ENCODE results near the gene ALDH1L1. TPM values are rescaled to one million over a fixed set of nuclear protein-coding genes. Genes with fewer than 3 reads are reported as not detected.
A peak's percentile ranks its signal among the peaks of the same experiment; 100 is the strongest.

ALDH1L1 gene
- total RNA-seq, 1 experiment from 2014 or later = 0.08 TPM

DNA sequence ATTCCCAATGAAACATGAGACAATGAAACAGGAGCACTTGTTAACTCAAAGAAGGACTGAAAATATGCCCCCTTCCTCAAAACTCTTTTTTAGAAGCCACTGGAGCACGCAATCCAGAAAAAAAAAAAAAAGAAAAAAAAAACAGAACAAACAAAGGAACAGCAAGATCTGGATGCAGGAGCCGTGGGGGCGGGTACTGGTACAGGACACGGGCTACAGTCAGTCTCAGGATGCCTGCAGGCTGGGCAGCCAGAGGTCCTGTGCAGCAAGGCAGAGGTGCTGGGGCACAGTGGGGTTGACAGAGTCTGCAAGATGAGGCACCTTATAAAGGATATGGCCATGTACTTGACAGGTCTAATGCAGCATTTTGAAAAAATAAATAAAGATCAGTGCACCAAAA is 22.3 kb upstream of the ALDH1L1 start:
- no peaks in the 10 kb centered on the region for H3K36me3 ChIP-seq
- no peaks in the 10 kb centered on the region for H3K9me3 ChIP-seq (replicated peaks)
- H3K27me3 ChIP-seq = no peaks in the 10 kb centered on the region
- no peaks in the 10 kb centered on the region for H3K4me1 ChIP-seq
- H3K27ac ChIP-seq = no peak overlapping the region
- DNase-seq = no peak
- H3K4me3 ChIP-seq = no peak overlapping the region

DNA sequence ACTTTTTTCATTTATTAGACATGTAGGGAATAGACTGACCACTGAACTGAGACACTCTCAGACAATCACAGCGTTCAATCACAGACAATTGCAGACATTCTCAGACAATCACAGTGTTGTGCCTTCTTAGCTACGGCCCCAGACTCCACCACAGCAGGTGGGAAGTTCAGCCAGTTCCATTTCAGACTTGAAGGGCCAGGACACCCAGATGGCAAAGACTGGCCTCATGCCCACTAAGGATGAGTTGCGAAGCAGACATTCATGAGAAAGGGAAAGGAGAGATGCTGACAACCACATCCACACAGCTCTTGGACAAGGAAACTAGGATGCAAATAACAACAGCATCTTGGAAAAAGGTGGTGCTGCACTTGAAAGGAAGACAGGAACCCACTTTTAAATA is 21.9 kb upstream of the ALDH1L1 start:
- DNase-seq = peak in 1 of 2 experiments; percentile 2
- no peaks in the 10 kb centered on the region for H3K4me1 ChIP-seq

DNA sequence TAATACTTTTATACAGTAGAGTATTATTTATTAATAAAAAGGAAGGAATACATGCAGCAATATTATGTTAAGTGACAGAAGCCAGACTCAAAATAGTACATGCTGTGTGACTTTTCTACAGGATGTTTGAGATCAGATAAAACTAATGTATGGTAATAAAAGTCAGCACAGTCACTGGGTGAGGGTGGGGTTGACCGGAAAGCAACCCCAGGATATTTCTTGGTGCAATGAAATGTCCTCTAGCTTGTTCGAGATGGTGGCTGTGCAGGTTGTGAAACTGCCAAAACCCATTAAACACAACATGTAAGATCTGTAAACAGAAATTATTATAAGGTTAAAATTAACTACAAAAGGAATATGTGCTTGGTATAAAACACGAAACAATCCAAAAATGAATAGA is 20.8 kb upstream of the ALDH1L1 start:
- no peak for DNase-seq
- Histone ChIP-seq H3K36me3 (no peaks in the 10 kb centered on the region), H3K9me3 (replicated peaks) (no peaks in the 10 kb centered on the region), H3K4me3 (no peak overlapping the region), H3K4me1 (no peaks in the 10 kb centered on the region), H3K27me3 (no peaks in the 10 kb centered on the region), H3K27ac (no peak overlapping the region)

More for the DNA sequence above, 21.9 kb upstream of the ALDH1L1 start:
- Histone ChIP-seq H3K36me3 (no peaks in the 10 kb centered on the region), H3K27ac (no peak overlapping the region), H3K9me3 (replicated peaks) (no peaks in the 10 kb centered on the region), H3K4me3 (no peak overlapping the region), H3K27me3 (no peaks in the 10 kb centered on the region)

DNA sequence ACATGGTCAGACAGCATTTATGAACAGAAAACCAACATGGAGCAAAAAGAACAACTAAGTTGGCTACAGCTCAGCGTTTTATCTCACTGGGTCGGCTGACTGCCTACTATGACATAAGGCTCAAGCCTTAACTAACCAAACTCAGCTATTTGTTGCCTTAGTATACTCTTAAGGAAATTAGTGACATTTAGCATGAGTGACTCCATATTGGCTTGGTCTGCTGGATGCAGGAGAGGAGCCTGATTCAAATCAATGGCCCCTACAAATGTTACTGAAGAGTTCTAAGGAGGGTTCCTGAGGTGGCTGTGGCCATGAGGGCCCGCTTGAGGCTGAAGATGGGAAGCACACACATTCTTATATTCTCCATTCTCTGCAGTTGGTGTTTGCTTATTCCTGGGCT is 20.1 kb upstream of the ALDH1L1 start:
- no peak overlapping the region for H3K27ac ChIP-seq
- no peaks in the 10 kb centered on the region for H3K4me1 ChIP-seq
- no peaks in the 10 kb centered on the region for H3K27me3 ChIP-seq
- no peaks in the 10 kb centered on the region for H3K36me3 ChIP-seq
- H3K4me3 ChIP-seq = no peak overlapping the region
- no peak for DNase-seq
- no peaks in the 10 kb centered on the region for H3K9me3 ChIP-seq (replicated peaks)

GRCh38 chr3:126199256-126199655 is 18.9 kb upstream of the ALDH1L1 start:
- H3K36me3 ChIP-seq = no peaks in the 10 kb centered on the region
- H3K4me1 ChIP-seq = no peaks in the 10 kb centered on the region
- H3K4me3 ChIP-seq = no peak overlapping the region
- peaks cover 6% of the 10 kb centered on the region for H3K9me3 ChIP-seq (replicated peaks)
- DNase-seq = no peak
- no peak overlapping the region for H3K27ac ChIP-seq
- H3K27me3 ChIP-seq = no peaks in the 10 kb centered on the region

- no peaks in the 10 kb centered on the region for H3K4me1 ChIP-seq
- H3K27me3 ChIP-seq = no peaks in the 10 kb centered on the region
- peak; percentile 52 to 68 for DNase-seq
- no peaks in the 10 kb centered on the region for H3K36me3 ChIP-seq
- peaks cover 13% of the 10 kb centered on the region for H3K9me3 ChIP-seq (replicated peaks)
- no peak overlapping the region for H3K4me3 ChIP-seq
- no peak overlapping the region for H3K27ac ChIP-seq
Measured at GRCh38 chr3:126197854-126198584, 17.6 kb upstream of the ALDH1L1 start.

- no peak for DNase-seq
Measured at GRCh38 chr3:126197343-126197742, 17.0 kb upstream of the ALDH1L1 start.

DNA sequence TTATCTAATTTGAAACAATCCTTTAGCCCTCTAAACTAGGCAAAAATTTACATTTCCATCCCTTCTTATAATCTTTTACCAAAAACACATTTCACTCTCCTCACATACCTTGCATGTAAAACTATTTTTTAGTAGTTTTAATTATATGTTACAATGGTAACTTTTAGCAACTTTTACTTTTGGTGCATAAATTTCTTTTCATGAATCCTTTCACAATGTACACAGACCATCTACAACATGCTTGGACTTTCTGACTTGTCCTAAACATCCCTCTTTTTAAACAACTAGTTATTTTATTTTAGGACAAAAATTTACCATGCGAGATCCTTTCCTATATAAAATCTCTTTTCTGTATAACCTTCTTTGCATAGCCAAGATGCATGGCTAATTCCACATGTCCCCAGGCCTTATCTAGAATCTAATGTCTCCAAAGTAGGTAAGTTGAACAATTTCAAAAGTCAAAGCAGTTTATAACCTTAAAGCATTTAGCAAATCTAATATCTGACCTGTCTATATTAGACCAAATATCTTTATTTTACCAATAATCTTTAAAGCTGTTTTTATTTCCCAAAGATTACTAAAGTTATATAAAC is 14.4 kb upstream of the ALDH1L1 start:
- Histone ChIP-seq H3K9me3 (replicated peaks) (peaks cover 13% of the 10 kb centered on the region), H3K27me3 (no peaks in the 10 kb centered on the region), H3K27ac (no peak overlapping the region), H3K4me1 (no peaks in the 10 kb centered on the region), H3K36me3 (no peaks in the 10 kb centered on the region), H3K4me3 (no peak overlapping the region)
- DNase-seq = peak in 1 of 2 experiments; percentile 15

More at GRCh38 chr3:126197343-126197742, 17.0 kb upstream of the ALDH1L1 start:
- Histone ChIP-seq H3K36me3 (no peaks in the 10 kb centered on the region), H3K9me3 (replicated peaks) (peaks cover 13% of the 10 kb centered on the region), H3K27ac (no peak overlapping the region), H3K4me3 (no peak overlapping the region), H3K4me1 (no peaks in the 10 kb centered on the region), H3K27me3 (no peaks in the 10 kb centered on the region)

DNA sequence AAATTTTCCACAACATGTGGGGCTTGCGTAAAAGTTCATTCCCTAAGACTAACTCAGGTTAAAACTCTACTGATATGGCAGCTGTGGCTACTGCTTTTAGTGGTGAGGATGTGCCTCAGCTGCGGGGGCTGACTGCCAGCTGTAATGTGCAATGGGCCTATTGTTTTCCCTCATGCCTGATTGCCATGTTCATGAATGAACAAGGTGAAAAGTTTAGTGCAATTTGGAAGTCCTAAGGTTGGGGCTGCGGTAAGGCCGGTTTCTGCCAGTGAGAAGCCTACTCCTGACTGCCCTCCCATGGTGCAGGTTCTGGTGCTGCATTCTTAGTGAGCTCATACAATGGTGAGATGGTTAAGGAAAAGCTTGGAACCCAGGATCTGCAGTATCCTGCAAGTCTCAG is 10.9 kb upstream of the ALDH1L1 start:
- Histone ChIP-seq H3K9me3 (replicated peaks) (peaks cover 13% of the 10 kb centered on the region), H3K36me3 (no peaks in the 10 kb centered on the region), H3K4me1 (no peaks in the 10 kb centered on the region), H3K27ac (no peak overlapping the region), H3K27me3 (no peaks in the 10 kb centered on the region), H3K4me3 (no peak overlapping the region)
- no peak for DNase-seq

DNA sequence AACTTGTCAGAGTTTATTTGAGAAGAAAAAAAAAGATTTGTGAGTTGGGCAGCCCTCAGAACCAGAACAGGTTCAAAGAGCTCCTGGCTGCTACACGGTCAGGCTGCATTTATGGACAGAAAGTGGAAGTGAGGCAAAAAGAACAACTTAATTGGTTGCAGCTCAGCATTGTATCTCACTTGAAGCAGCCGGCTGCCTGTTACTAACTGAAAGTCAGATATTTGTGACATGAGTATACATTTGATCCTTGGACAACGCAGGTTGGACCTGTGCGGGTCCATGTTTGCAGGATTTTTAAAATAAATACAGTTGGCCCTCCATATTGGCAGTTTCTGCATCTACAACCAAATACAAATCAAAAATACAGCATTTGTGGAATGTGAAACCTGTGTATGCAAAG is 7.5 kb upstream of the ALDH1L1 start:
- Histone ChIP-seq H3K27ac (no peak overlapping the region), H3K9me3 (replicated peaks) (no peaks in the 10 kb centered on the region), H3K36me3 (no peaks in the 10 kb centered on the region), H3K4me1 (no peaks in the 10 kb centered on the region), H3K4me3 (no peak overlapping the region), H3K27me3 (no peaks in the 10 kb centered on the region)
- no peak for DNase-seq

DNA sequence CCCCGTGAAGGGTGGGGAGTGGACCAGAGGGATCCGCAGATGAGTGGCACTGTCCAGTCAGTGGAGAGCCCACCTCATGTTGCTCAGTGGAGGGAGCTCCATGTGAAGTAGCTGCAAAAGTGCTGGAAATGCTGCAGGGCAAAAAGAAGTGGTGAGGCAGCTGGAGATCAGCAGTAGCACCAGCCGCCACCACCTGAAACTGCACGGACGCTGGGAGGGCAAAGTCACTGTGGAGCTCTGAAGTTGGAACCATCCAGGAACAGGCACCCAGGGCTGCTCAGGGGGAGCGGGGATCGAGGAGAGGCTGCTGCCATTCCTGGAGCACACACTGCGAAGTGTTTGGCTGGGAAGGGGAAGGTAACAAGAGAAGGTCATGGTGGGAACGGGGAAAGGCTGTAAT is 6.4 kb upstream of the ALDH1L1 start:
- Histone ChIP-seq H3K9me3 (replicated peaks) (no peaks in the 10 kb centered on the region), H3K4me3 (no peak overlapping the region), H3K27ac (no peak overlapping the region), H3K27me3 (no peaks in the 10 kb centered on the region), H3K4me1 (no peaks in the 10 kb centered on the region), H3K36me3 (no peaks in the 10 kb centered on the region)
- no peak for DNase-seq

DNA sequence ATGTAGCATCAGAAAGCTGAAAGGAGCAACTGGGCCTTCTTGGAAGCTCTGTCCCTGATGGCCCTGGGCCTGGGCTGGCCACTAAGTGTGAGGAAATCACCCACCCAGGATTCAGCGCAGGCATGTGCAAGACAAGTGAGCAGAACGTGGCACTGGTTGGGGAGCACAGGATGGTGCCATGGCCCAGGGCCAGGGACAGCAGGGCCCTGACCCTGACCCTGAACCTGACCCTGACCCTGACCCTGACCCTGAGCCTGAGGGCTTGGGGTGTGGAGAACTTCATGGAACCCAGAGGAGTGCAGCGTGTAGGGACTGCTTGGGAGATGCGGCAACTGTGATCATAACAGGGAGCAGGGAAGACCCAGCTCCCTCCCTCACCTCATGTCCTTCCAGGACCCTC is 5.9 kb upstream of the ALDH1L1 start:
- Histone ChIP-seq H3K9me3 (replicated peaks) (no peaks in the 10 kb centered on the region), H3K36me3 (no peaks in the 10 kb centered on the region), H3K4me3 (no peak overlapping the region), H3K4me1 (no peaks in the 10 kb centered on the region), H3K27me3 (no peaks in the 10 kb centered on the region), H3K27ac (no peak overlapping the region)
- no peak for DNase-seq

- no peaks in the 10 kb centered on the region for H3K36me3 ChIP-seq
- no peaks in the 10 kb centered on the region for H3K9me3 ChIP-seq (replicated peaks)
- no peaks in the 10 kb centered on the region for H3K4me1 ChIP-seq
- H3K27ac ChIP-seq = no peak overlapping the region
- no peaks in the 10 kb centered on the region for H3K27me3 ChIP-seq
- no peak overlapping the region for H3K4me3 ChIP-seq
- DNase-seq = no peak
Measured at GRCh38 chr3:126184465-126185000, 4.1 kb upstream of the ALDH1L1 start.

DNA sequence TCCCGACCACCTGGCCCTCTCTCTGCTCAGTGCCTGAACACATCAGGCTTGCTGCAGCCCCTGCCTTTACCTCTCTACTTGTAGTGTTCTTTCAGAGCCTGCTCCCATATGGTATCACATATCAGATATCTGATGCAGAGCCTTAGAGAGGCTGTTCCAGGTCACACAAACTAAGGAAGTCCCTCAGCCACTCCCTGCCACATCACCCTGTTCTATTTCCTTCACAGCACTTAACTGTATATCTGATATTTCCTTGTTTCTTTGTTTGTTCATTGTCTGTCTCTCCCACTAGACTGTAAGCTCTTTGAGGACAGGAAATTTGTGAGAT is 976 bp upstream of the ALDH1L1 start:
- H3K36me3 ChIP-seq = no peaks in the 10 kb centered on the region
- H3K27ac ChIP-seq = no peak overlapping the region
- H3K27me3 ChIP-seq = no peaks in the 10 kb centered on the region
- DNase-seq = no peak
- no peaks in the 10 kb centered on the region for H3K4me1 ChIP-seq
- no peaks in the 10 kb centered on the region for H3K9me3 ChIP-seq (replicated peaks)
- H3K4me3 ChIP-seq = no peak overlapping the region

- Histone ChIP-seq H3K36me3 (no peaks in the 10 kb centered on the region), H3K4me1 (no peaks in the 10 kb centered on the region), H3K27ac (no peak overlapping the region), H3K4me3 (no peak overlapping the region), H3K9me3 (replicated peaks) (no peaks in the 10 kb centered on the region), H3K27me3 (no peaks in the 10 kb centered on the region)
- no peak for DNase-seq
Measured at GRCh38 chr3:126179825-126180476, 435 bp downstream of the ALDH1L1 start.

All from SJCRH30 (cell line).